Hippocampal formation (tissue), 2 donors: ENCODE results near the gene CPA4.
A peak's percentile ranks its signal among the peaks of the same experiment; 100 is the strongest.

Source experiments
- DNase-seq, 2 donors: peaks; one replicate each; lab custom pipeline; 2025; lab: John Stamatoyannopoulos, UW

The CPA4 gene

GRCh38 chr7:130345725-130346124 lies 52.8 kb downstream of the CPA4 start:
- no peak for DNase-seq

- DNase-seq = no peak
These were observed 53.4 kb downstream of the CPA4 start for GRCh38 chr7:130346177-130346905.

- DNase-seq = no peak
These were observed 54.0 kb downstream of the CPA4 start for GRCh38 chr7:130346941-130347340.

DNA sequence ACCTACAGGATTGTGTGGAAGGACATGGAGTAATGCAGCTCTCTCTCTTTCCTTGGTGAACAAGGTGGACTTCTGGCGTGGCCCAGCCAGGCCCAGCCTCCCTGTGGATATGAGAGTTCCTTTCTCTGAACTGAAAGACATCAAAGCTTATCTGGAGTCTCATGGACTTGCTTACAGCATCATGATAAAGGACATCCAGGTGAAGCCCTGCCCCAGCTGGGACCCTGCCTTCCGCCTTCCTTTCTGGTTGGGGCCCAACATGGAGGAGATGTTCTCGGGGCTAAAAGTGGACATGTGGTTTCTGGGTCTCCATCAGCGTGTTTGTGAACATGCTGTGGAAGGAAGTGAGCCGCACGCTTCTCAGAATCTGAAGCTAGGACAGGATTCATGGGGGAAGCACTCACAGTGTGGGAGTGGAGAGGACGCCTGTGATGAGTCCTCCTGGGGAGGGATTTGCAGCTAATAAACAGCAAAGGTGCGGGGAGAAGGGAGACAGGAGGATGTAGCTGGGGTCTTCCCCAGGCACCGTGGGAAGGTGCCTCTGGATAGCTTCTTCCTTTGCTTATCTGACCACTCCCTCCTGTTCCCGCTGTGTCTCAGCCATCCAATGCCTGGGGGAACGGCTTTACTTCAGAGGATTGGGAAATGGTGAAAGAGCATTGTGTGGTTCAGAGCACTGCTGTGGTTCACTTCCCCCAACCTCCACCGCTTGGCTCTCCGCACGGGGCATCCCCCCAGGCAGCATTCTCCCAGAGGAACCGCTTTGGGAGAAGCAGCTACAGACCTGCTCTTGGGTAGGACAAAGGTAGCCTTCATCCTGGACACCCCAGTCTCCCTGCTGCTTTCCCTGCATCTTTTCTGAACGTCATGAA lies 57.2 kb downstream of the CPA4 start:
- no peak for DNase-seq

GRCh38 chr7:130350945-130351790 lies 58.2 kb downstream of the CPA4 start:
- no peak for DNase-seq

DNA sequence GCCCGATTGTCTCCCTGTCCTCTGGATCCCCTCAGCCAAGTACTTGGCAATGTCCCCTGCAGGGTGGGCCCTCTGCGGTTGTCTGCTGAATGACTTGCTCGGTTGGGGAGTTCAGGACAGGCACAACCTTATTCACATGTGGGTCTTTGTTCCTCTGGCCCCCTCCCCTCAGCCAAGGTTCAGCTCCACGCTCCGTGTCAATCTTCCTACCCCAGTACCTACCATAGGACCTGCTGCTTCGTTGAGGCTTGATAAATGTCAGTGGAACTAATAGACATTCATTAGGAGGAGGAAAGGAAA lies 58.8 kb downstream of the CPA4 start:
- no peak for DNase-seq

- no peak for DNase-seq
These were observed 59.5 kb downstream of the CPA4 start for GRCh38 chr7:130352194-130353074.

- no peak for DNase-seq
These were observed 60.2 kb downstream of the CPA4 start for GRCh38 chr7:130353196-130353595.

- no peak for DNase-seq
These were observed 63.3 kb downstream of the CPA4 start for GRCh38 chr7:130356121-130356875.

GRCh38 chr7:130356876-130357611 lies 64.1 kb downstream of the CPA4 start:
- peak in 1 of 2 donors; percentile 38 for DNase-seq

DNA sequence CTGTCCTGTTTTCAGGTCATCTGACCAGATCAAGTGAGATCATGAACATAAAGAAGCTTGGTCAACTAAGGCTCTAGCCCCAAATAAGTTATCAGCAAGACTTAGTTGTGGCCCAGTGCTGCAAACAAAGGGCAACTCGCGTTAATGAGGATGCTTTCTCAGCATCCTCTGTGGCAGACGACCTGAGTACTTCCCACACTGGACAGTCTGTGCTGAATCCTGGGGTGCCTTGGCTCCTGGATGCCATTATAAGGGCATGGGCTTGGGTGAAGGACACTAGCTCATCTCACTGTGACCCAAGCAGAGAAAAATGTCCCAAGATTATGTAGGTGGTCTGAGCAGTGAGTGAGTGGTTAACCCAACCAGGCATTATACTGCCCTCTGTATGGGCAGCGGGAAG lies 65.5 kb downstream of the CPA4 start:
- no peak for DNase-seq

DNA sequence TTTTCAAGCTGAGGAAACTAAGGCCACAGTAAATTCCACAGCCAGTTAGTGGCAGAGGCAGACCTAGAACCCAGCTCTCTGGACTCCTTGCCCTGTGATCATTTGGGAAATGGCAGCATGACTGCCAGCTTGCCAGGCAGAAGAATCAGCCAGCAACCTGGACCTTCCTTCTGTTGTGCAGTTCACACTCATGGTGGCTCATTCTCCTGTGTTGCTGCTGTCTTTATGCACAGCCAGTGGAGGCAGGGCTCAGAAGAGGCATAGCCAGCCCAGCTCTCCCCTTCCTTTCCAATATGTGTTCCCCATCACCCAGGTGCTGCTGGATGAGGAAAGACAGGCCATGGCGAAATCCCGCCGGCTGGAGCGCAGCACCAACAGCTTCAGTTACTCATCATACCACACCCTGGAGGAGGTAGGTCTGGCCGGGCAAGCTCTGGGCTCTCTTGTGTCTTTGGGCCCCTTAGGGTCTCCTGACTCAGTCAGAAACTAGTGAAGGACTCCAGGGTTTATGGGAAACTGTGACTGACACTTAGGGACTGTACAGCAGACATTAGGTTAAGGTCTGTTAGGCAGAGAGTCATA lies 66.4 kb downstream of the CPA4 start:
- no peak for DNase-seq

DNA sequence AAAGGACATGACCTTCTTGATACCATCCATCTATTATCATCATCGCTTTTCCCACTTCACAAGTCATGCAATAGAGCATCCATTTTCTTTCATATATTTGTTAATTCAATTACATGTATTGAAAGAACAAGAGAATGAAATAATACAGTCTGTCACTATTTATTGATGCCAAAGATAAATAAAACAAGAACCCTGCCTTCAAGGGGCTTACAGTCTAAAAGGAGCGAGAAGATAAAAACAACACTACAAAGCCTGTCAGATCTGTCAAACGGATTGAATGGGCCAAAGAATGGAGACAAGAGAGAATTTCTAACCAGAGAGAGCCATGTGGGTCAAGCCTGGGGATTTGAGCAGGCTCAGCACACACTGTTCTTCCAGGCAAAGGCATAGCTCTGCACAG lies 67.6 kb downstream of the CPA4 start:
- DNase-seq = no peak

DNA sequence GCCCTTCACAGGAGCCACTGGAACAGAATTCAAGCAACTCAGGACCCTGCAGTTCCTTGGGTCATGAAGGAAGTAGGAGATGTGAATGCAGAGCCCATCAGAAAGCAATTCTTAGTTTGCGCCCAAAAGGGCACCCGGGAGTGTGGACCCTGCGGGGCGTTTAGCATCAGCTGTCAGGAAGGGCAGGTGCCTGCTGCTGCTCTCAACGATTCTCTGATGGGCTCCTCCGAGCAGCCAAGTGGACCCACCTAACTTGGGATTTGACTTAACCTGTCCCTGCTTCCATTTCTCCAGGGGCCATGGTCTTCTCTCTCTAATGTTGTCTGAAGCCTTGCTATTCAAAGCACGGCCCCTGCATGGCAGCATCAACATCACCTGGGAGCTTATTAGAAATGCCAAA lies 68.7 kb downstream of the CPA4 start:
- no peak for DNase-seq

- no peak for DNase-seq
These were observed 69.4 kb downstream of the CPA4 start for GRCh38 chr7:130362251-130362816.

- no peak for DNase-seq
These were observed 70.3 kb downstream of the CPA4 start for GRCh38 chr7:130363026-130363847.

DNA sequence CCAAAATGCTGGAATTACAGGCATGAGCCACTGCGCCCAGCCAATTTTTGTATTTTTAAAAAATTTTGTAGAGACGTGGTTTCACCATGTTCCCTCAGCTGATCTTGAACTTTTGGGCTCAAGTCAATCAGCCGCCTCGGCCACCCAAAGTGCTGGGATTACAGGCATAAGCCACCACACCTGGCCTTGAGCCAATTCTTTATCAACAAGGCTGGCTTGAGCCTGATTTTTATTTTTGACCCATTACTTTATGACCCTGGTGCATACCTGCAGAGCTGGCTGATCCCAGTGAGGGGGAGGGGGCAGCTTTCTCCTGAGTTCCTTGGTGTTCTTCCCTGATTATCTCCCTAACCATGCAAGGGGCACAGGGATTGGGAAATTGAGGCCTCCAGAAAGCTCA lies 71.5 kb downstream of the CPA4 start:
- no peak for DNase-seq

DNA sequence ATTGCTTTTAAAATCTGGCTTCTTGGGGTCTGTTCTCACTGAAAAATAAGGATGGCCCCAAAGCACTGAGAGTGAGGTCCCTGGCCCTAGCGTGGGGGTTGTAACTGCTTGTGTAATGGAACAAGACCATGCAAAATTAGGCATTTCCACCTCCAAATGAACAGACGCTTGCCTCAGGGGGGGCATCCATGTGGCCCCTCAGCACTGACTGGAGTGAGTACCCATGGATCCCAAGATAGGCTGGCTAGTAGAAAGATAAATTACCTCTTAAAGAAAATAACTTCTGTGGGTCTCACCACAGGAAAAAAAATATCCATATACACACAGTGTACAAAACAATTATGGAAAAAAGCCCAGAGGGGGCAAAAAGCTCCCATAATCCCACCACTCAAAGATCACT lies 72.1 kb downstream of the CPA4 start:
- no peak for DNase-seq
